ENCODE results near the gene PAWR.
A peak's percentile ranks its signal among the peaks of the same experiment; 100 is the strongest.

Gene PAWR

DNA sequence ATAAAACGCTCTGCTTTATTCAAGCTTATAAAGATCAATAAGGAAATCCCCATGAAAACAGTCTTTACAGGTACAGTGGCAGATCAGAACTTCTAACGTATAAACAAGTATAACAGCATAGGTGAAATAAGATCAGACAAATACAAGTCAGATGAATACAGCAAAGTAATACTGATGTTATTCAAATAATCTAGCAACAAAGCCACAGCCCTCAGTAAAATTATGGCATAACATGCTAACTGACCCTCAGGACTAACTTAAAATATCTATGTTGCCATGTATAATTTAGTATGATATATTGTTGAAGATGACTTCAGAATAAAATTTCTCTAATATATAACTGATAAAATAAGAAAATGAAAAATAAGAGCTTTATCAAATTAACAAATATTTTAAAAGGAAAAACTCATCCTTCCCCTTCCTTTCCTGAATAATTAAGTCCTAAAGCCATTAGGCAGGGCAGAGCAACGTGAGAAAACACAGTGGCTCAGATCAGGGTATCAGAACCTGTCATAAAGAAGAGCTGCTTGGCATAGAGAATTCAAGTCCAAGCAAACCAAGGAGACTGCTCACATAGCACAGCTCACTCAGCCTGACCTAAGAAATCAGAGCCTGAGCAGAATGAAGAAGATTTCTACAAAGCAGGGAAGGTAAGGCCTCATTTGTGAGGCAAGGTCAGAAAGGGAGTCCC is 70.7 kb downstream of the PAWR start:
- Histone ChIP-seq H3K9me3 (ENCODE audit: control insufficient read depth, insufficient read depth, low read depth, low read length) (no peaks in the 10 kb centered on the region), H3K27me3 (ENCODE audit: control insufficient read depth, insufficient read depth, low read length) (no peaks in the 10 kb centered on the region), H3K4me3 (ENCODE audit: low read depth, low read length) (no peak overlapping the region), H3K4me1 (ENCODE audit: control insufficient read depth, insufficient read depth, low read length) (peaks cover 3% of the 10 kb centered on the region; the same call in 1 of the 2 replicates), H3K36me3 (ENCODE audit: control insufficient read depth, insufficient read depth, low read length) (peaks cover 38% of the 10 kb centered on the region), H3K27ac (ENCODE audit: low read depth, low read length) (no peak overlapping the region), H3K9ac (ENCODE audit: low read length) (no peak overlapping the region)

DNA sequence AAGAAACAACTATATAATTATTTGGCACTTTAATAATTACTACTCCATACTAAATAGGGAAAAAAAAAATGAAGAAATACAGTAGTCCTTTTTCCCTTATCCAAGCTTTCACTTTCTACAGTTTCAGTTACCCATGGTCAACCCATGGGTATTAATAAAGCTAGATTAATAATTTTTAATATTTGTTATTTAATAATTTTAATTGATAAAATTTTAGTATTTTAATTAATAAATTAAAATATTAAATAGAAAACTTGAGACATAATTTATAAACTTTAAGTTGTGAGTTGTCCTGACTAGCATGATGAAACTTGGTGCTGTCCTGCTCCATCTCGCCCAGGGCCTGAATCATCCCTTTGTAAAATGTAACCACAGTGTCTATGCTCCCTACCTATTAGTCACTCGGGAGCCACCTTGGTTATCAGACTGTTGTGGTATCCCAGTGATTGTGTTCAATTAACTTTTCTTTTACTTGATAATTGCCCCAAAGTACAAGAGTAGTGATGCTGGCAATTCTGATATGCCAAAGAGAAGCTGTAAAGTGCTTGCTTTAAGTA is 71.8 kb downstream of the PAWR start:
- no peaks in the 10 kb centered on the region; the same call in 1 of the 2 replicates for H3K4me1 ChIP-seq (ENCODE audit: control insufficient read depth, insufficient read depth, low read length)
- no peak overlapping the region for H3K9ac ChIP-seq (ENCODE audit: low read length)
- H3K4me3 ChIP-seq (ENCODE audit: low read depth, low read length) = no peak overlapping the region
- peaks cover 38% of the 10 kb centered on the region for H3K36me3 ChIP-seq (ENCODE audit: control insufficient read depth, insufficient read depth, low read length)
- H3K9me3 ChIP-seq (ENCODE audit: control insufficient read depth, insufficient read depth, low read depth, low read length) = no peaks in the 10 kb centered on the region
- H3K27ac ChIP-seq (ENCODE audit: low read depth, low read length) = no peak overlapping the region
- H3K27me3 ChIP-seq (ENCODE audit: control insufficient read depth, insufficient read depth, low read length) = no peaks in the 10 kb centered on the region

DNA sequence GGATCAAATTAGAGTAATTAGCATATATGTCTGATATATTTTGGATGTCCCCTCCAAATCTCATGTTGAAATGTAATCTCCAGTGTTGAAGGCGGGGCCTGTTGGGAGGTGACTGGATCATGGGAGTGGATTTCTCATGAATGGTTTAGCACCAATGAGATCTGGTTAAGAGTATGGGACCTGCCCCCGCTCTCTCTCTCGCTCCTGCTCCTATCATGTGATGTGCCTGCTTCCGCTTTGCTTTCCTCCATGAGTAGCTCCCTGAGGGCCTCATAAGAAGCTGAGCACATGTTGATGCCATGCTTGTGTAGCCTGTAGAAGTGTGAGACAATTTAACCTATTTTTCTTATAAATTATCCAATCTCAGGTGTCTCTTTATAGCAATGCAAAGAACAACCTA is 73.1 kb downstream of the PAWR start:
- Histone ChIP-seq H3K4me1 (ENCODE audit: control insufficient read depth, insufficient read depth, low read length) (no peaks in the 10 kb centered on the region), H3K27ac (ENCODE audit: low read depth, low read length) (no peak overlapping the region), H3K4me3 (ENCODE audit: low read depth, low read length) (no peak overlapping the region), H3K27me3 (ENCODE audit: control insufficient read depth, insufficient read depth, low read length) (no peaks in the 10 kb centered on the region), H3K36me3 (ENCODE audit: control insufficient read depth, insufficient read depth, low read length) (peaks cover 45% of the 10 kb centered on the region), H3K9ac (ENCODE audit: low read length) (no peak overlapping the region), H3K9me3 (ENCODE audit: control insufficient read depth, insufficient read depth, low read depth, low read length) (no peaks in the 10 kb centered on the region)

DNA sequence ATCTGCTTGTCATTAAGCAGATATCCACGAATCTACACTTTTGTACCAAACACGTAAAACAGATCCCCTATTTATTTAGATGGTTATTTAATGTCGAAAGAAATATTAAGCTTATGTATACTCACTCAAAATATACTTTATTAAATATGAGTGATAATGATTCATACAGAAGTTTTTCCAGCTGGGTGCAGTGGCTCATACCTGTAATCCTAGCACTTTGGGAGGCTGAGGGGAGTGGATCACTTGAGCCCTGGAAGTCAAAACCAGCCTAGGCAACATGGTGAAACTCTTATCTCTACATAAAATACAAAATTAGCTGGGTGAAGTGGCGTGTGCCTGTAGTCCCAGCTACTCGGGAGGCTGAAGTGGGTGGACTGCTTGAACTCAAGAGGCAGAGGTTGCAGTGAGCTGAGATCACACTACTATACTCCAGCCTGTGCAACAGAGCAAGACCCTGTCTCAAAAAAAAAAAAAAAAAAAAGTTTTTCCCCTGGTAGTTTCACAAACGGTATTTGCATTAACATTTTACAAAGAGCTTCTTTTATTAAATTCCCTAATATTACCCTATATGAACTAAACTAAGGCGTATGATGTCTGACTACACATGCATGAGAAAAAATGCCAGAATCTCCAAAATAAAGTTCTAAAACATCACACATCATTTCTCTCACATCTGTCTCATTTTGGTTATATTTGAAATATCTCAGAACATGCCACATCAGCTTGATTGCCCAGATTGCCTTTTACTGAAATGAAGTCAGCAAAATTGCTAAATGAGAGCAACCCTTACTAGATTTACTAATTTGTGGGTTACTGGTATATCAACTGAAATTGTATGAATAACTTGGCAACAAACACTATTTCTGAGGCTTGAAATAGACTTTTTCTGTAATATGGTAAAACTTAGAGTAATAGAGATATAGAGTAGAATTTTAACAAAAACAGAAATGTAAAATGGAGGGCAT is 74.9 kb downstream of the PAWR start:
- no peak overlapping the region for H3K4me3 ChIP-seq (ENCODE audit: low read depth, low read length)
- no peaks in the 10 kb centered on the region for H3K27me3 ChIP-seq (ENCODE audit: control insufficient read depth, insufficient read depth, low read length)
- H3K27ac ChIP-seq (ENCODE audit: low read depth, low read length) = no peak overlapping the region
- no peaks in the 10 kb centered on the region for H3K9me3 ChIP-seq (ENCODE audit: control insufficient read depth, insufficient read depth, low read depth, low read length)
- peaks cover 46% of the 10 kb centered on the region for H3K36me3 ChIP-seq (ENCODE audit: control insufficient read depth, insufficient read depth, low read length)
- H3K4me1 ChIP-seq (ENCODE audit: control insufficient read depth, insufficient read depth, low read length) = no peaks in the 10 kb centered on the region
- H3K9ac ChIP-seq (ENCODE audit: low read length) = no peak overlapping the region

DNA sequence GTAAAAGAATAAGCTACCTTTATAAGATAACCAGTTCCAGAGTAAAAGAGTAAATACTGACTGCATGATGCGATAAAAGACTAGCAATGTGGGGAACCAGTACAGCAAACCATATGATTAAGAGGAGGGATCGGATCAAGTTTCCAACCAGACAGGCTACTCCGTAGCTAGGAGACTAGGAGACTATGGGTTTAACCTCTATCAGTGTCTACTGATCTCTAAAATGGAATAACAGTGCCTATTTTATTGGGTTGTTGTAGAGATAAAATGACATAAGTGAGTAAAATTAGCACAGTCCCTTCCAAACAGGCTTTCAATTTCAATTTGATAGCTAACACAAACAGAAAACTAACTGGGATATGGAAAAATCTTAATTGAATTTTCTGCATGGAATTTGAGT is 76.0 kb downstream of the PAWR start:
- H3K9ac ChIP-seq (ENCODE audit: low read length) = no peak overlapping the region
- peaks cover 4% of the 10 kb centered on the region for H3K9me3 ChIP-seq (ENCODE audit: control insufficient read depth, insufficient read depth, low read depth, low read length)
- peaks cover 45% of the 10 kb centered on the region for H3K36me3 ChIP-seq (ENCODE audit: control insufficient read depth, insufficient read depth, low read length)
- H3K4me3 ChIP-seq (ENCODE audit: low read depth, low read length) = no peak overlapping the region
- no peaks in the 10 kb centered on the region for H3K27me3 ChIP-seq (ENCODE audit: control insufficient read depth, insufficient read depth, low read length)
- no peak overlapping the region for H3K27ac ChIP-seq (ENCODE audit: low read depth, low read length)
- H3K4me1 ChIP-seq (ENCODE audit: control insufficient read depth, insufficient read depth, low read length) = no peaks in the 10 kb centered on the region

DNA sequence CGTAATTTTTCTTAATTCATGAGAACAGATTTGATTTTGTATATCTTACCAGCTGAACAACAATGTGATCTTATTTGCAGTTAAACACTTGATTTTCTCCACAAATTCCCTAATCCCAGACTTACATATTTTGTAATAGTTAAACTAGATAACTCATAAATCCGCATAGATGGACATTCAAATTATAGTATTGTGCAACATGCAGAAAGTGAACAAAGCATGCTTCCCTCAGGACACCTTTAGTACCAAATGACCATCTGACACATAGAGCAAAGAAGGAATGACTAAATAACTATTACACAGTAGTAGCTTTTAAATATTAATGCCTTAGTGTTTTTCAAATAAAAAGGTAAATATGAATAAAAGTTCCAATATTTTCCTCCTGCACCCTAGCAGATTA is 88.9 kb downstream of the PAWR start:
- H3K27me3 ChIP-seq (ENCODE audit: control insufficient read depth, insufficient read depth, low read length) = no peaks in the 10 kb centered on the region
- H3K36me3 ChIP-seq (ENCODE audit: control insufficient read depth, insufficient read depth, low read length) = peaks cover 7% of the 10 kb centered on the region; the same call in 1 of the 2 replicates
- H3K4me3 ChIP-seq (ENCODE audit: low read depth, low read length) = no peak overlapping the region
- H3K4me1 ChIP-seq (ENCODE audit: control insufficient read depth, insufficient read depth, low read length) = peaks cover 3% of the 10 kb centered on the region; the same call in 1 of the 2 replicates
- H3K27ac ChIP-seq (ENCODE audit: low read depth, low read length) = no peak overlapping the region
- H3K9me3 ChIP-seq (ENCODE audit: control insufficient read depth, insufficient read depth, low read depth, low read length) = no peaks in the 10 kb centered on the region
- no peak overlapping the region for H3K9ac ChIP-seq (ENCODE audit: low read length)

DNA sequence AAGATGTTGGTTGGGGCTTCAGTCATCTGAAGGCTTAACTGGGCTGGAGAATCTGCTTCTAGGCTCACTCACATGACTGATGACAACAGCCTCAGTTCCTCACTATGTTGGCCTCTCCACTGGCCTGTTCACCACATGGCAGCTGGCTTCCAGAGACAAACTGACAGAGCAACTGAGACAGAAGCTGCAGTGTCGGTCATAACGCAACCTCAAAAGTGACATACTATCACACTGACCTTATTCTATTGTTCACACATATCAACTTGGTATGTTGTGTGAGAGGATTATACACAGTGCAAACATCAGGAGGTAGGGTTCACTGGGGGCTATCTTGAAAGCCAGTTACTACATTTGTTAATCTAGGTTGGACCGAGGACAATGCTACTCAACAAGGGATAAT is 92.9 kb downstream of the PAWR start:
- H3K9me3 ChIP-seq (ENCODE audit: control insufficient read depth, insufficient read depth, low read depth, low read length) = no peaks in the 10 kb centered on the region
- H3K4me1 ChIP-seq (ENCODE audit: control insufficient read depth, insufficient read depth, low read length) = peaks cover 3% of the 10 kb centered on the region; the same call in 1 of the 2 replicates

DNA sequence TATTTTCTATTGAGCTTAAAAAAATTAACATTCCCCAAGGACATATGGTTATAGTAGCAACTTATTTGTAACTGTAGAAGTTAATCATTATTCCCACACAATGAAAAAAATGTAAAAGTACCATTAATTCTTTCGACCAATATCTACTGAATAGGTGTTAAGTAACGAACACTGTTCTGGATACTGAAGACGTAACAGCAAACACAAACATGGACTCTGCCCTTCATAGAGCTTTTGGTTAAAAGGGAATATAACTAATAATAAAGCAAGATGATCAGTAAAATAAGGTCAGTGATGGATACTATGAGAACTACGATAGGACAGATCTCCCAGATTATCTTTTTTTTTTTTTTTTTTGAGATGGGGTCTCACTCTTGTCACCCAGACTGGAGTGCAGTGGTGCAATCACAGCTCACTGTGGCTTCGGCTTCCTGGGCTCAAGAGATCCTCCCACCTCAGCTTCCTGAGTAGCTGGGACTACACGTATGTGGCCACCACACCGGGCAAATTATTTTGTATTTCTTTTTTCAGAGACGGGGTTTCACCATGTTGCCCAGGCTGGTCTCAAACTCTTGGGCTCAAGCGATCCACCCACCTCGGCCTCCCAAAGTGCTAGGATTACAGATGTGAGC is 93.9 kb downstream of the PAWR start:
- Histone ChIP-seq H3K36me3 (ENCODE audit: control insufficient read depth, insufficient read depth, low read length) (peaks cover 24% of the 10 kb centered on the region), H3K9me3 (ENCODE audit: control insufficient read depth, insufficient read depth, low read depth, low read length) (no peaks in the 10 kb centered on the region)

More for the DNA sequence above, 92.9 kb downstream of the PAWR start:
- no peak overlapping the region for H3K4me3 ChIP-seq (ENCODE audit: low read depth, low read length)
- H3K27me3 ChIP-seq (ENCODE audit: control insufficient read depth, insufficient read depth, low read length) = no peaks in the 10 kb centered on the region
- no peak overlapping the region for H3K27ac ChIP-seq (ENCODE audit: low read depth, low read length)
- peaks cover 18% of the 10 kb centered on the region for H3K36me3 ChIP-seq (ENCODE audit: control insufficient read depth, insufficient read depth, low read length)
- H3K9ac ChIP-seq (ENCODE audit: low read length) = no peak overlapping the region

DNA sequence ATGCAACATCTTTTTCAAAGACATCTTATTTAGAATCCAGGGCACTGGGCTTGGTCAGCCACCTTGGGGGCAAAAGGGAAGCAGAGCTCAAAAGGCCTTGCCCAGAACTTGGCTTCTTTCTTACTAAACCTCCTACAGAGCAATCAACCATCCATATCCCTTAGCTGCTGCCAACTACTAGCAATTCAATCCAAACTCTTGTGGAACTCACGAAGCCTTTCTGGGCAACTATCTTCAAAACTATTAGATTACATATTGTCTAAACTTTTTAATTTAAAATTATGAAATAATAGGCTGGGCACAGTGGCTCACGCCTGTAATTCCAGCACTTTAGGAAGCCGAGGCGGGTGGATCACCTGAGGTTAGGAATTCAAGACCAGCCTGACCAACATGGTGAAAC is 95.5 kb downstream of the PAWR start:
- H3K27ac ChIP-seq (ENCODE audit: low read depth, low read length) = no peak overlapping the region
- peaks cover 35% of the 10 kb centered on the region for H3K36me3 ChIP-seq (ENCODE audit: control insufficient read depth, insufficient read depth, low read length)
- H3K27me3 ChIP-seq (ENCODE audit: control insufficient read depth, insufficient read depth, low read length) = no peaks in the 10 kb centered on the region
- no peak overlapping the region for H3K9ac ChIP-seq (ENCODE audit: low read length)
- no peaks in the 10 kb centered on the region for H3K9me3 ChIP-seq (ENCODE audit: control insufficient read depth, insufficient read depth, low read depth, low read length)
- H3K4me3 ChIP-seq (ENCODE audit: low read depth, low read length) = no peak overlapping the region
- peaks cover 3% of the 10 kb centered on the region; the same call in 1 of the 2 replicates for H3K4me1 ChIP-seq (ENCODE audit: control insufficient read depth, insufficient read depth, low read length)

More for the DNA sequence above, 93.9 kb downstream of the PAWR start:
- Histone ChIP-seq H3K4me1 (ENCODE audit: control insufficient read depth, insufficient read depth, low read length) (peaks cover 3% of the 10 kb centered on the region; the same call in 1 of the 2 replicates), H3K27me3 (ENCODE audit: control insufficient read depth, insufficient read depth, low read length) (no peaks in the 10 kb centered on the region), H3K27ac (ENCODE audit: low read depth, low read length) (no peak overlapping the region), H3K4me3 (ENCODE audit: low read depth, low read length) (no peak overlapping the region), H3K9ac (ENCODE audit: low read length) (no peak overlapping the region)

DNA sequence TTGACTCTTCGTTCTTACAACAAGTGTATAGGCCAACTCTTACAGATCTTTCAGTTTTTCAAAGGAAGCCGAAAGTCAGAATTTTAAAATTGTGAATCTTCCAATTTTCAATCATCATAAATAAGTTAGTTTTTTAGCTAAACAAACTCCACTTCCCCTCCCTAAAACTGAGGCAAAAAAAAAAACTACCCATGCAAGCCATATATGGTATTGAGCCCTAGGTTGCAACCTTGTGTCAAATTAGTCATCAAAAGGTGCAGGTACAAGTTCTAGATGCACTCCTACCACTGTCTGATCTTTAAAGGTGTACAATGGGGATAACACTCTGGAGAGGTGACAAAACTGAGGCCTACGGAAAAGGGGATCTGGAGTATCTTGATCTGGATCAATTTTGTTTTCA is 97.9 kb downstream of the PAWR start:
- H3K9me3 ChIP-seq (ENCODE audit: control insufficient read depth, insufficient read depth, low read depth, low read length) = no peaks in the 10 kb centered on the region

More for the DNA sequence above, 97.9 kb downstream of the PAWR start:
- Histone ChIP-seq H3K9ac (ENCODE audit: low read length) (no peak overlapping the region), H3K36me3 (ENCODE audit: control insufficient read depth, insufficient read depth, low read length) (peaks cover 35% of the 10 kb centered on the region), H3K4me1 (ENCODE audit: control insufficient read depth, insufficient read depth, low read length) (peaks cover 1% of the 10 kb centered on the region; the same call in 1 of the 2 replicates), H3K4me3 (ENCODE audit: low read depth, low read length) (no peak overlapping the region), H3K27ac (ENCODE audit: low read depth, low read length) (0 out of 2 replicates have a peak overlapping the region, but pooled peaks have one; percentile 26), H3K27me3 (ENCODE audit: control insufficient read depth, insufficient read depth, low read length) (no peaks in the 10 kb centered on the region)

Measured in HUES6 (cell line).